ENCODE results near the gene URB2. TPM values are rescaled to one million over a fixed set of nuclear protein-coding genes. Genes with fewer than 3 reads are reported as not detected.

Gene URB2
- total RNA-seq, 4 donors from 2014 or later = 5.0 to 14.6 (median 8.3) TPM

GRCh38 chr1:229629261-229629660, 3.2 kb downstream of the URB2 start:
- no peaks in the 10 kb centered on the region for H3K27me3 ChIP-seq
- no peak overlapping the region for H3K4me3 ChIP-seq
- TF ChIP-seq CTCF (IDR thresholded peaks at IDR 0.05) = no peak
- TF ChIP-seq POLR2A (IDR thresholded peaks at IDR 0.05; ENCODE audit: low read depth) = no peak
- TF ChIP-seq POLR2AphosphoS5 (IDR thresholded peaks at IDR 0.05) = no peak
- no peak for TF ChIP-seq EP300 (IDR thresholded peaks at IDR 0.05)
- intact Hi-C loops (cut with DNase I) = no loop called here
- H3K36me3 ChIP-seq = peaks cover 3 to 10% (median 5%) of the 10 kb centered on the region in 4 donors
- H3K4me1 ChIP-seq = peaks cover 16 to 24% (median 19%) of the 10 kb centered on the region in 4 donors
- H3K27ac ChIP-seq (replicated peaks in 1 of 4) = no peak overlapping the region
- DNase-seq (ENCODE audit: extremely low spot score) = no peak
- H3K9me3 ChIP-seq = no peaks in the 10 kb centered on the region
- 84% methylated on average over 2 of the region's 2 CpGs for WGBS

- intact Hi-C loops (cut with DNase I) = no loop called here
- Histone ChIP-seq H3K36me3 (peaks cover 22 to 28% (median 23%) of the 10 kb centered on the region in 4 donors), H3K27me3 (no peaks in the 10 kb centered on the region), H3K9me3 (no peaks in the 10 kb centered on the region), H3K4me1 (peaks cover 9 to 13% (median 11%) of the 10 kb centered on the region in 4 donors), H3K4me3 (no peak overlapping the region), H3K27ac (replicated peaks in 1 of 4) (no peak overlapping the region)
- 93% methylated on average over 3 of the region's 3 CpGs for WGBS
- TF ChIP-seq POLR2AphosphoS5 (IDR thresholded peaks at IDR 0.05) (no peak), EP300 (IDR thresholded peaks at IDR 0.05) (no peak), POLR2A (IDR thresholded peaks at IDR 0.05; ENCODE audit: low read depth) (no peak), CTCF (IDR thresholded peaks at IDR 0.05) (no peak)
- no peak for DNase-seq (ENCODE audit: extremely low spot score)
Observed at GRCh38 chr1:229631148-229631547, 5.1 kb downstream of the URB2 start.

GRCh38 chr1:229631966-229632365, 5.9 kb downstream of the URB2 start:
- intact Hi-C loops (cut with DNase I) = no loop called here
- Histone ChIP-seq H3K9me3 (no peaks in the 10 kb centered on the region), H3K27me3 (no peaks in the 10 kb centered on the region), H3K4me3 (no peak overlapping the region), H3K4me1 (peaks cover 6 to 8% (median 7%) of the 10 kb centered on the region in 4 donors), H3K27ac (replicated peaks in 1 of 4) (no peak overlapping the region), H3K36me3 (peaks cover 30 to 37% (median 32%) of the 10 kb centered on the region in 4 donors)
- peak; percentile 57 for DNase-seq (ENCODE audit: extremely low spot score)
- no peak for TF ChIP-seq POLR2AphosphoS5 (IDR thresholded peaks at IDR 0.05)
- TF ChIP-seq CTCF (IDR thresholded peaks at IDR 0.05) = no peak
- TF ChIP-seq POLR2A (IDR thresholded peaks at IDR 0.05; ENCODE audit: low read depth) = no peak
- TF ChIP-seq EP300 (IDR thresholded peaks at IDR 0.05) = no peak
- 95% methylated on average over 6 of the region's 6 CpGs for WGBS

GRCh38 chr1:229636042-229636441, 10.0 kb downstream of the URB2 start:
- Histone ChIP-seq H3K27ac (replicated peaks in 1 of 4) (no peak overlapping the region), H3K4me3 (no peak overlapping the region), H3K9me3 (no peaks in the 10 kb centered on the region), H3K27me3 (no peaks in the 10 kb centered on the region), H3K36me3 (peaks cover 40 to 60% (median 51%) of the 10 kb centered on the region in 4 donors), H3K4me1 (peaks cover 0 to 5% (median 0%) of the 10 kb centered on the region in 4 donors)
- no peak for DNase-seq (ENCODE audit: extremely low spot score)
- no peak for TF ChIP-seq POLR2AphosphoS5 (IDR thresholded peaks at IDR 0.05)
- TF ChIP-seq CTCF (IDR thresholded peaks at IDR 0.05) = no peak
- TF ChIP-seq POLR2A (IDR thresholded peaks at IDR 0.05; ENCODE audit: low read depth) = no peak
- no peak for TF ChIP-seq EP300 (IDR thresholded peaks at IDR 0.05)
- WGBS = 97% methylated on average over 7 of the region's 9 CpGs
- intact Hi-C loops (cut with DNase I) = no loop called here

GRCh38 chr1:229637746-229638145, 11.7 kb downstream of the URB2 start:
- intact Hi-C loops (cut with DNase I) = no loop called here
- WGBS = 87% methylated on average over 11 of the region's 12 CpGs
- no peaks in the 10 kb centered on the region for H3K9me3 ChIP-seq

More at GRCh38 chr1:229637746-229638145, 11.7 kb downstream of the URB2 start:
- H3K36me3 ChIP-seq = peaks cover 40 to 67% (median 52%) of the 10 kb centered on the region in 4 donors
- H3K4me1 ChIP-seq = peaks cover 0 to 11% (median 0%) of the 10 kb centered on the region in 4 donors
- H3K4me3 ChIP-seq = no peak overlapping the region
- no peaks in the 10 kb centered on the region for H3K27me3 ChIP-seq
- TF ChIP-seq CTCF (IDR thresholded peaks at IDR 0.05) (no peak), EP300 (IDR thresholded peaks at IDR 0.05) (no peak)
- H3K27ac ChIP-seq (replicated peaks in 1 of 4) = no peak overlapping the region
- no peak for DNase-seq (ENCODE audit: extremely low spot score)

Data from esophagus muscularis mucosa (tissue), 4 donors.